GM11168 (cell line): ENCODE results near the gene KLF9.

Source experiments
- in situ Hi-C: fragments of 300-500 bp; cut with MboI; formaldehyde crosslinking; loops from one replicate; pipeline ENCODE4 v1.12.0; 2022; ENCODE audit warnings: low sequenced_read_pairs; ENCODE audit not compliant: unreplicated experiment

Gene KLF9

DNA sequence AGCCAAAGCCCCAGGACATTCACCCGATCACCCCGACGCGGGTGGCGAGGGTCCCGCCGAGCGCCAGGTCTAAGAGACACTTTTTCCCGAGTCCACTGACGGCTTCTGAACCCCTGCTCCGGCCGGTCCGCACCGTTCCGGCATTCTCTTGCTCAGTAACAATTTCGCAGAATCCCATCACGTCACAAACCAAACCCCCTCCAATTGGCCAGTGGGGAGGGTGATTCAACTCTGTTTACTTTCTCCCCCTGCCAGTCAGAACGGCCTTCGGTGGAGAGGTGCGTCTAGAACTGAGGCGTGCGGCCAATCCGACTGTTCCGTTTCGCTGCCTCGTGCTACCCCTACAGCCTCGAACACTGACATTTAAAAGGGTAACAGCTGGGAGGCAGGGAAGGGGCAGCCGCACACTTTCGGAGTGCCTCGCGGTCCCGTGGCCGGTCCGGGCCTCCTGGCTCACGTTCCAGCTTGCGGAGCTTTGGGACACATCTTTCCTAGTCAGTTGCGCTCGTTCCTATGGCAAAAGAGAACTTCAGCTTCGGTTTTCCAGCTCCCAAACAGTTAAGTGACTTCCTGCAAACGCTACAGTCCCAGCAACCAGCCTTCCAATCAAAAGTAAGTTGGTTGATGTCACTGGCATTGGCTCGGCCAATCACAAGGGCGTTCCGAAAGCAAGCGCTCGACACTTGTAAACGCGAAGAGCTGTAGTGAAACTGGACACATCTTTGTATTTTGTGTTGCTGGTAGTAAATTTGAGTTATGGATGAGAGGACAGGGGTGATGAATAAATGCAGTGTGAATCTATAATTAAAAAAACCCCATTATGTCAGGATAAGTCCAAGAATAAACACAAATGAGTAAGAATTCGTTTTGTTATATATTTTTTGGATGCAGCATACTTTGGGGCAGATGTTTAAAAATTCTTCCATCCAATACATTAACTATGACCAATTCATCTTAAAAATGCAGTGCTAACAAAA, at the start of gene KLF9:
KLF9 (minus strand) TSS at position 859 of the 977 bp plus-strand sequence. CDS start 1,294 bp downstream, outside the sequence.
- in situ Hi-C loops, result no loop called here

DNA sequence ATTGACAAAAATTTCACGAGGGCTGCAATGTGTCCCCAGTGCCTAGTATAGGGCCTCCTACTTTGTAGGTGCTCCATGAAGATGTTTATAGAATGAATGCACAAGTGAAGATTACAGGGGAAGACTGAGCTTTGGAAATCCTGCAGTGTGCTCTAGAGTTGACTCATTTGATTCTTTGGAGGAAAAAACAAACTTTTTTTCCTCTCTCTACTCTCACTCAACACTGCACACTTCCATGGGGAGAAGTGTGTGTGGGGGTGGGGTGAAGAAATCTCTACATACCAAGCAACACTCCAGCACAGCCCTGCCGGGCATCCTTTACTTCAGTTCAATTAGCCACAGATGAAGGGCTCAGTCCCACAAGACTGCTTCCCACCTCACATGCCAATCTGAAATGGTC, 49.4 kb upstream of the KLF9 start:
- in situ Hi-C loops, result no loop called here

DNA sequence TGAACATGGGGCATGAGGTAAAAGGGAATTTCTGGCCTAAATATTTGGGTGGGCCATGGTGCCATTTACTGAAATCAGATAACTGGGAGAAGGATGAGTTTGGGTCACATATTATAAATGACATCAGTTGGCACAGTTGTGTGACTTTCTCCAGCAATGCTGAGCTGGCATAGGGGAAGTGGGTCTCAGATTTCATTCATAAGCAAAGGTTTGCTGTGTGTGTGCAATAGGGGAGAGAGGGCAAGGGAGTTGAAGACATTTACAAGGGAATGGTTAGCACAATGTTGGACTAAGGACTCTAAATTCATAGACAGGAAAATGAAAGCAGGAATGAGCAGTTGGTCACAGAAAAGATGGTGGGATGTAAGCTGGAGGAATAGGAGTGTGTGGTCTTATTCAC, 47.8 kb upstream of the KLF9 start:
- in situ Hi-C loops, result no loop called here

DNA sequence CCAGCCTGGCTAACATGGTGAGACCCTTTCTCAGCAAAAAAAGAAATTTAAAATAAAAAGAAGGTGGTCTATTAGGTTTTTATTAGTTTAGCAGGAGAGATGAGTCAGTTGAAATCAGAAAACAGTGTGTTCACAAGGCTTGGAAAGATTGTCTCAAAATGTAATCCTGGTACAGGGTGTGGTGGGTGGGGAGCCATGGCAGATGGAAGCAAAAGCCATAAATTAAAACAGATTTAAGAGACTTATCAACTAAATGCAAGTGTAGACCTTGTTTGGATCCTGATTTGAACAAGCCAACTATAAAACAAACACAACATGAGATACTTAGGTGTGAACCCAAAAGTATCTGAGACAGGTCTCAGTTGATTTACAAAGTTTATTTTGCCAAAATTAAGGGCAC, 42.8 kb upstream of the KLF9 start:
- in situ Hi-C loops, result no loop called here

DNA sequence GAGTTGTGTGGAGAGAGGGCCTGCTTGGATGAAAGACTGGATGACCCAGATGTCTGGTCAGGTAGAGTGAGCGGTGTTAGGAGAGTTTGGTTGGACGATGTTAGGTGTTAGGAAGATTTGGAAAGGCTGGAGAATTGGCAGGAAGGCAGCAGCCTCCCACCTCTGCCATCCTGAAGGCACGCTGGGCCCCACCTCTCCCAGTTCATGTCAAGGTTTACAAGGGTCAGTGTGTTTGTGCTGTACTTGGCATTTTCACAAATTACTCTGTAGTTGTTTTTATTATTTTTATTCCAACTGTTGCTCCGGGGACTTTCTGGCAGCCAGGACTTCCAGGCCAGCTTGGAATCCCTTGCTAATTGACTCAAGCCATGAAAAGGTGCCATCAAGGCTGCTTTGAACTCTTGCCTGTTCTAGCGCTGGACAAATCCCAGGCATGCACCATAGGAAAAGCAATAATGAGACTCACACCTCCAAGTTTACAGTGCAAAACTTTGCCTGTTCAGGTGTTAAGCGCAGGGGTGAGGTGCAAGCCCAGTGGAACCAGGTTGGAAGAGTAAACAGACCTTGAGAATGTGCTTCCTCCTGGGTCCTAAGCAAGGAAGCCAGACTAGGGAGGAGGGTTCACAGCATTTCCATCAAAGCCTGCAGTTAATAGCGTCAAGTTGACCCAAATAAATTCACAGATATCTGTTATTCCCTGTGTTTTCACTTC, 41.7 kb upstream of the KLF9 start:
- in situ Hi-C loops, result no loop called here

DNA sequence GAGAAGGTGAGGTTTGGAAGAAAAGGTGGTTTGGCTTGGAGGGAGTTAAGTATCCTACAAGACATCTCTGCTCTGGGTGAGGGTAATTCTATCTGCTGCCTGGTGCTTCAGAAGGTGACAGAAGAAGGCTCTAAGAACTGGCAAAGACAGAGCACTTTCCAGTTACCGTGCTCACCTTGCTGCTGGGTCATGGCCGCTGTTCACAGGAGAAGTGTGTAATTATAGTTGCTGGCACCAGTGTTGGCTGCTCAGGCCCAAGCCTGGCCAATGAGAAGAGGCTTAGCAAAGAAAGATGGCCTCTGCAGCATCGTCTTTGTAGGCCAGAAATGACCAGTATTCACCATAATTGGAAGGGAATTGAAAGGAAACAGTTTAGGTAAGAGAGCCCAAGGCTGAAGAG, 37.9 kb upstream of the KLF9 start:
- in situ Hi-C loops, result no loop called here

DNA sequence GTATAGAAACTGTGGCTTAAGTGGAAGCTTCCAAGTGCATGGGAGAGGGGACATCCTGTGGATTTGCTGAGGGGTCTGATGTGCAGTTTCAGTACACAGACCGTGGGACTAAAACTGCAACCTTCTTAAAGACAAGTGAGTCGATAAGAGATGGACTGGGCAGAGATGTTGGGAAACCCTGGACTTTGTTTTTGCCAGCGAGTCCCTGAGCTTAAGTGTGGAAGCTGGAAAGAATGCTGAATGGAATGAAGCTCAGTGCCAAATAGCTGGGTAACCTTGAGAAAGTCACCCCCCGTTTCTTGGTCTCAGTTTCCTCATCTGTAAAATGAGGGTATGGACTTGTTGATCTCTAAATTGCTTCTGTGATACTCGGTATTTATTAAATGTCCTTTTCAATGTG, 37.3 kb upstream of the KLF9 start:
- in situ Hi-C loops, result no loop called here

DNA sequence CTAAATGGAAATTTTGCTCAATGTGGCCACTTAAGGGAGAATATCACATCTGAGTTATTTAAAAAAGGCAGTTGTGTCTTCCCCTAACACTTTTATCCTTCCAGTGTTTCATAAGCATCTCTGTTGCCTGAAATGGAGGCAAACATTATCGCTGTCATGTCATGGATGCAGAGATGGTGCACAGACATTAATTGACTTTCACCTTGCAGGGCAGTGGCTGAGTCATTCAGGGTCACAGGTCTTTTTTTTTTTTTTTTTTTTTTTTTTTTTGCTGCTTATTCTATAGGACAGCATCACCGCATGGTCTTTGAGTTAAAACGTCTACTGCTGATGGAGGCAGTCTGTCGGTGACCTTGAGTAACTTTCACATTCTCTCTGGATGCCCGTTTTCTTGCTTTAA, 36.3 kb upstream of the KLF9 start:
- in situ Hi-C loops, result no loop called here

DNA sequence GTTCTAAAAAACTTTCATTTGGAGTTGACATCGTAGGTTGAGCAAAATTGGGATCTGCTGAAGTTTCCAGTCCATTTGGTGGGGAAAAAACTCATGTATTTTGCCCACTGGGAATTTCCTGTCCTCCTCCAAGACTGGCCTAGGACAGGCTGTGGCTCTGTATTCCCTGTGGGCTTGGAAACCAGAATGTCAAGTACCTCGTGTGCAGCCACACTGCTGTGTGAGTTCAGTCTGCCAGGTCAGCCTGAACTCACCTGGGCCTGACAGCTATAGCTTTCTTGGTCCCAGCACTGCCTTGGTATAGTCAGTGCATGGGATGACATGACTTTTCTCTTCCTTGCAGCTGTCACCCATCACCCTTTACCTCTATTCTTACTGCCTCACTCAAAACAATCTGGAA, 35.0 kb upstream of the KLF9 start:
- in situ Hi-C loops, result no loop called here

DNA sequence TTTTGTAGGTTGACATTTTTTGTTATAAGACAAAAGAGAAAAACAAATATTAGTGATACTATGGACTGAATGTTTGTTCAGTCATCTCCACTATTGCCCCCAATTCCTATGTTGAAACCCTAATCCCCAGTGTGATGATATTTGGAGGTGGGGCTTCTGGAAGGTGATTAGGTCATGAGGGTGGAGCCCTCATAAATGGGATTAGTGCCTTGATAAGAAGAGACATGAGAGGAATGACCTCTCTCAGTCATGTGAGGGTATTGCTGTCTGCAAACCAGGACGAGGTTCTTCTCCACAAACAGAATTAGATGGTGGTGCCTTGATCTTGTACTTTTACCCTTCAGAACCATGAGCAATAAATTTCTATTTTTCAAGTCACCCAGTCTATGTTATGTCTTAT, 34.5 kb upstream of the KLF9 start:
- in situ Hi-C loops, result no loop called here

DNA sequence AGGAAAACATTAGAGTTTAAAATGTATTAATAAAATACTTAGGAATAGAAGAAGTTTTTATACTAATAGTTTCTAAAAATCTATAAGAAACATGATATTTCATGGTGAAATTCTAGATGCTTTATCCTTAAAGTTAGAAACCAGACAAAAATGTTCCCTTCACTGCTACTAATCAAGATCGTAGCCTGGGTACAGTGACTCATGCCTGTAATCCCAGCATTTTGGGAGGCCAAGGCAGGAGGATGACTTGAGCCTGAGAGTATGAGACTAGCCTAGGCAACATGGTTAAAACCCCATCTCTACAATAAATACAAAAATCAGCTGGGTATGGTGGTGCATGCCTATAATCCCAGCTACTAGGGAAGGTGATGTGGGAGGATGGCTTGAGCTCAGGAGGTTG, 30.4 kb upstream of the KLF9 start:
- in situ Hi-C loops, result no loop called here

DNA sequence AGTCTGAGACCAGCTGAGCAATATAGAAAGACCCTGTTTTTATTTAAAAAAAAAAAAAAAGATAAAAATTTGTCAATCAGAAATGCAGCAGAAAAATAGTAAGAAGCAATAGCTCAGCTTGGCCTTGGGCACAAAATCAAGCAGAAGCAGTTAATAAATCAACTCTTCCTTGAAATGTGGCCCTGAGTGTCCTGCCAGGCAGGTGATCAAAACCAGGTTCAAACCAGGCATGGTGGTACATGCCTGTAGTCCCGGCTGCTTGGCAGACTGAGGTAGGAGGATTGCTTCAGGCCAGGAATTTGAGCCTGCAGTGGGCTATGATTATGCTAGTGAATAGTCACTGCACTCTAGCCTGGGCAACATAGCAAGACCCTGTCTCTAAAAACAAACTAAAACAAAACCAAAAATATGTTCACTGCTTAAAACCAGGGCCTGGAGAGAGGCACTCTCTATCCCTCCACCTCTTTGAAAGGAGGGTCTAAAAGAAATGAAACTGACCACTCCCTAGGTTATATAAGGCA, 27.9 kb upstream of the KLF9 start:
- in situ Hi-C loops, result no loop called here

DNA sequence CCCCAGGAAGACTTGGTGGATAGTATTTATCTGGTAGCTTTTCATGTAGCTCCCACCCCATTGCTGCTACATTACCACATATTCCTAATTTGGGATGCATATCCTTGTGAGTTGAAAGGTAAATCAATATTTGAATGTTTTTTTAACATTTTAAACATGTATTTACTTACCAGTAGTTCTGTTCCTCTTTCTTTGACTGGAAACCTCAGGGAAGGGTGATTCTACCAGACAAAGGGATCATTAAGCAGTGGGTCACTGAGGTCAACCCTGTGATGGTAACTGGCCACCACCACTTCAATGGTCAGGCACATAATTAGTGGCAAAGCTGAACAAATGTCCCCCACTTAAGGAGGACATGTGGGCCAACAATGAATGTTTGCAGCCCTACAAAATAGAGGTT, 27.2 kb upstream of the KLF9 start:
- in situ Hi-C loops, result no loop called here

DNA sequence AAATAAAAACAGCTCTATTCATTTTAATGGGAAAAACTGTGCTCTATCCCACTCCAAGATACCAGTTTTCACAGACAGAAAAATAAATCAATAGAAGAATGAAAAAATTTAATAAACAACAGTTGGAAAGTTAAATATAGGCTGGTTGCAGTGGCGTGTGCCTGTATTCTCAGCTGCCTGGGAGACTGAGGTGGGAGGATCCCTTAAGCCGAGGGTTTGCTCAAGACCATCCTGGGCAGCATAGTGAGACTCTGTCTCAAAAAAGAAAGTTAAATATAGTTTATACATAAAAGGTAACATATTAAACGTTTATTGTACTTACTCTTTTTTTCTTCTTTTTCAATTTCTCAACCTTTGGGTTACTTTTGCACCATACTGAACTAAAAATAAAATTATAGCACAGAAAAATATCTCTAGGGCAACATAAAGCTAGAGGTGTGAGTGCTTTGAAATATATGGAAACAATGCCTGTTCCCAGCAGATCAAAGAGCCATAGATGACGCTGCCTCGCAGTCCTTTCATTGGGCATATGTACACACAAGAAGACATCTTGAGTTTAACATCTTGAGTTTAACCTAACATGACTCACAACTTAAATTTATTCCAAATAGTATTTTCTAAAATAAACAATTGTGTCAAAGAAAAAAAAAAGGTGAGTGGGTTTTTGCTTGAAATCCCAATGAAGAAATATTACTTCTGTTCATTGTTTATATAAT, 25.7 kb upstream of the KLF9 start:
- in situ Hi-C loops, result no loop called here

DNA sequence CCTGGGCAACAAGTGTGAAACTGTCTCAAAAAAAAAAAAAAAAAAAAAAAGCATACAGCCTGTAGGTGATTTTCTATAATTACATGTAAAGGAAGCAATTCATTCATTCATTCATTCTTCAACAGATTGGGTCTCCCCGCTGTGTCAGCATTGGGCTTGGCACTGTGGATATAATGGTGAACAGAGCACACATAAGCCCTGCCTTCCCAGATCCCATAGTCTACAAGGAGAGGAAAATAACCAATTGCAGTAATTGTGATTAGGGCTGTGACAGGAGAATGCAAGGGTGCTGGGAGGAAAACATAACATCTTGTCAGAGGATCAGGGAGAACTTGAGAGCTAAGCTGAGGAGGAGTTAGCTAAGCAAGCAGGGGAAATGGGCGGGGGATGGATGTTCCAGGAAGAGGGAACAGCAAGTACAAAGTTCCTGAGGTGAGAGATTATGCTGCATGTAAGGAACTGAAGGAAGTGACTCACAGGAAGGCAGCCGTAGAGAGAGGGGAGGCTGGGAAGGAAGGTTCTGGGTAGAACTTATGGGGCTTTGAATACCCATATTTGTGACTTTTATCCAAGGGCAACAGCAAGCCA, 24.0 kb upstream of the KLF9 start:
- in situ Hi-C loops, result no loop called here

DNA sequence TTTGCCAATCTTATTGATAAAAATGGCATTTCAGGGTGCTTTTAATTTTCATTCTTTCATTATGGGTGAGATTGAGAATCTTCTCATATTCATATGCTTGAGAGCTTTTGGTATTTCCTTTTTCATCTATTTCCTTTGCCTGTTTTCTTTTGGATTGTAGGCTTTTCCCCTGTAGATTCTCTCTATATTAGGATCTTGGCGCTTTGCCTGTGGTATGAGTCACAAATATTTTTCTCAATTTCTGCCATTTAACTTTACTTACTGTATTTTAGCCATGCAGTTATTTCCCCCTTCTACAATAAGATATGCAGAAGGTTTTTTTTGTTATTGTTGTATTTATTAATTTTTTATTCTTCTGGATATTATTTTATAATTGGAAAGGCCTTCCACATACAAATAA, 21.5 kb upstream of the KLF9 start:
- in situ Hi-C loops, result no loop called here

DNA sequence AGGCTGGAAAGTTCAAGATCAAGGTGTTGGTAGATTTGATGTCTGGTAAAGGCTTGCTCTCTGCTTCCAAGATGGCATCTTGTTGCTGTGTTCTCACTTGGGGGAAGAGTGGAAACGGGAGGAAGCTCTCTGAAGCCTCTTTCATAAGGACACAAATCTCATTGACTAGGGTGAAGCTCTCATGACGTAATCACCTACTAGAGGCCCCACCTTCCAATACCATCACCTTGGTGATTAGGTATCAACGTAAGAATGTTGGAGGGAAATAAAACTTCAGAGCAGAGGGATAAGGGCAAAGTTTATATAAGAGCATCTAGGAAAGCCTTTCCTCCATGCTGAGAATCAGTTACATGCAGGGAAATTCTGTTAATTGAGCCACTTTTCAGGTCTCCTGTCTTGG, 15.4 kb upstream of the KLF9 start:
- in situ Hi-C loops, result no loop called here

DNA sequence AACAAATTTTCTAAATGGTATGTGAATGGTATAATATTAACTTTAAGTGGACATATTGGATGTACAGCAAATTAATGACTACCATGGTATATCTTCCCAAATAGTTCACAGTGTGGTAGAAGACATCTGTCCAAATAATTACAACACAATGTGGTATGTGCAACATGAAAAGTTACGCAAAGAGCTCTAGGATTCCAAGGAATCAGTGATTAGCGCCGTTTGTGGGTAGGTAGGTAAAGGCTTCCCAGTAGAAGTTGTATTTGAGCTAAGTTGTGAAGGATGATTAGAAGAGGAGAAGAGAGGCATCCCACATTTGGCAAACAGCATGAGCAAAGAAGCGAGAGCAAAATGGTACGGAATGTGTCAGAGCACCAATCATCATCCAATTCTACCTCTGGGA, 14.3 kb upstream of the KLF9 start:
- in situ Hi-C loops, result no loop called here

DNA sequence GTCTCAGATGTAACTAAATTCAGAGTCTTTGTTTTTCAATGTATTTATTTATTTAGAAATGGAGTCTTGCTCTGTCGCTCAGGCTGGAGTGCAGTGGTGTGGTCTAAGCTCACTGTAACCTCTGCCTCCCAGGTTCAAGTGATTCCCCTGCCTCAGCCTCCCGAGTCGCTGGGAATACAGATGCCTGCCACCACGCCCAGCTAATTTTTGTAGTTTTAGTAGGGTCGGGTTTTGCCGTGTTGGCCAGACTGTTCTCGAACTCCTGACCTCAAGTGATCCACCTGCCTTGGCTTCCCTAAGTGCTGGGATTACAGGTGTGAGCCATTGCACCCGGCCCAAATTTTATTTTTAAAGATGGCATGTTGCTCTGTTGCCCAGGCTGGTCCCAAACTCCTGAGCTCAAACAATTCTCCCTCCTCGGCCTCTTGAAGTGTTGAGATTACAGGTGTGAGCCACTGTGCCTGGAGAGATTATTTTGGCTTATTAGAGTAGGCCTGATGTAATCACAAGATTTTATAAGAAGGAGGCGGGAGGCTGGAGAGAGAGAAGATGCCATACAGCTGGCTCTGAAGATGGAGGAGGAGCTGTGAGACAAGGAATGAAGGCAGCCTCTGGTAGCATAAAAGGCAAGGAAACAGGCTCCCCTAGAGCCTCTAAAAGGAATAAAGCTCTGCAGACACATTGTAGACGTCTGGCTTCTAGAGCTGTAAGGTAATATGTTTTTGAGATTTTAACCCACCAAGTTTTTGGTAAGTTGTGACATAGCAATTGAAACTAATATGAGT, 12.9 kb upstream of the KLF9 start:
- in situ Hi-C loops, result no loop called here

DNA sequence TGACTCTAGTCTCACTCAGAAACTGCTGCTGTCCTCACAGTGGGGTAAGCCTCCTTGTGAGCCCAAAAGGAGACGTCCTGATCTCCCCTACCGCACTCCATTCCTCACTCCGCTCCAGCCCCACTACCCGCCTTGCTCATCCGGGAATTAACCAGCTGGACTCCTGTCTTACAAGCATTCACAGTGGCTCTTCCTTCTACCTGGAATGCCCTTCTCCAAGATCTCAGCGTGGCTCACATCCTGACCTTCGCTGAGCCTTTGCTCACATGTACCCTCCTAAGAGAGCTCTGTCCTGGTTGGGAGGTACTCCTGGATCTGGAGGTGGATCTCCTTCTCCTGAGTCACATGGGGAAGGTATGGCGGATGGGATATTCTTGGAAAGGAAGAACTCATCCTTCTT, 10.7 kb upstream of the KLF9 start:
- in situ Hi-C loops, result no loop called here
